MCF 10A (cell line): ENCODE measurements around the gene MOV10L1. TPM values are rescaled to one million over a fixed set of nuclear protein-coding genes. Genes with fewer than 3 reads are reported as not detected.

Experiments
- BruUV-seq: library from RNA; stranded (reverse); fragments of 400-500 nt; replicated peaks from 2 replicates; lab custom pipeline; 2021; lab: Mats Ljungman, UMichigan
- CTCF ChIA-PET: fragments of 300-600 bp; sonication (Branson Sonifier 250); formaldehyde crosslinking; extraction: SDS; loops from one replicate; lab custom pipeline; 2021; ENCODE audit warnings: antibody characterized with exemption, inconsistent platforms; lab: Yijun Ruan, JAX
- POLR2A ChIA-PET: fragments of 300-600, 350-650 bp; sonication (Branson Sonifier 250); formaldehyde crosslinking; extraction: SDS; loops from one replicate; lab custom pipeline; 2020; ENCODE audit warnings: antibody characterized with exemption, inconsistent platforms; lab: Yijun Ruan, JAX
- DNase-seq: peaks from one replicate; pipeline ENCODE4 v3.0.0-alpha.2; 2018; ENCODE audit not compliant: unreplicated experiment
- H3K27ac Mint-ChIP-seq: one replicate; pipeline ENCODE4 v1.8.0; 2022; ENCODE audit warnings: mild to moderate bottlenecking, low read depth, mixed read lengths; ENCODE audit not compliant: unreplicated experiment
- H3K27me3 Mint-ChIP-seq: one replicate; pipeline ENCODE4 v1.8.0; 2022; ENCODE audit warnings: mixed read lengths; ENCODE audit not compliant: insufficient read depth, unreplicated experiment
- H3K36me3 Mint-ChIP-seq: one replicate; pipeline ENCODE4 v1.8.0; 2022; ENCODE audit warnings: mild to moderate bottlenecking, moderate library complexity, mixed read lengths; ENCODE audit not compliant: insufficient read depth, unreplicated experiment
- H3K4me1 Mint-ChIP-seq: one replicate; pipeline ENCODE4 v1.8.0; 2022; ENCODE audit warnings: mixed read lengths; ENCODE audit not compliant: insufficient read depth, unreplicated experiment
- H3K4me3 Mint-ChIP-seq: one replicate; pipeline ENCODE4 v1.8.0; 2022; ENCODE audit warnings: mild to moderate bottlenecking, moderate library complexity, mixed read lengths; ENCODE audit not compliant: unreplicated experiment
- H3K9me3 Mint-ChIP-seq: one replicate; pipeline ENCODE4 v1.8.0; 2022; ENCODE audit warnings: mixed read lengths; ENCODE audit not compliant: unreplicated experiment
- CTCF ChIP-seq: fragments of 200-600 bp; IDR thresholded peaks from one replicate; pipeline ENCODE4 v1.8.0; 2022; ENCODE audit warnings: antibody characterized with exemption, mild to moderate bottlenecking; ENCODE audit not compliant: unreplicated experiment
- intact Hi-C: fragments of 100-400 bp; cut with micrococcal nuclease; formaldehyde crosslinking; loops from 2 replicates; pipeline ENCODE4 v1.14.1; 2022
- total RNA-seq: library from RNA; stranded (reverse); gene quantifications from 2 replicates; pipeline ENCODE4 v1.2.3, GENCODE V29; 2022

Gene MOV10L1
- total RNA-seq, 1 experiment from 2014 or later, result not detected

DNA sequence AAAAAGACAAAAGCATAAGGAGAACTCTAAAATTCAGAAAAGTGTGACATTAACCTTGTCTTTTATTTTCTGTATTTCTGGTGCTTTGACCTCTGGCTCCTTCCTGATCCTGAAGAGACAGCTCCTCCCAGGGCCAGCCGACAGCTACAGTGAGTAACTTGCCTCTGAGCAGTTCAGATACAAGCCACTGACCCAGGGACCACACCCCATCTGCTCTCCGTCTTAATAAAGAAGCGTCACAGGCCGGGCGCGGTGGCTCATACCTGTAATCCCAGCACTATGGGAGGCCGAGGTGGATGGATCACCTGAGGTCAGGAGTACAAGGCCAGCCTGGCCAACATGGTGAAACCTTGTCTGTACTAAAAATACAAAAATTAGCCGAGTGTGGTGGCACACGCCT is 11.0 kb upstream of the MOV10L1 start:
- intact Hi-C loops, result no loop called here
- Mint-ChIP-seq H3K27me3 (no peaks in the 10 kb centered on the region), H3K4me3 (no peak overlapping the region), H3K27ac (no peak overlapping the region), H3K4me1 (peaks cover 8% of the 10 kb centered on the region), H3K9me3 (no peaks in the 10 kb centered on the region), H3K36me3 (no peaks in the 10 kb centered on the region)
- ChIA-PET POLR2A (no interaction called here), CTCF (no interaction called here)
- no peak for TF ChIP-seq CTCF
- BruUV-seq, result no TSS peak
- no peak for DNase-seq

DNA sequence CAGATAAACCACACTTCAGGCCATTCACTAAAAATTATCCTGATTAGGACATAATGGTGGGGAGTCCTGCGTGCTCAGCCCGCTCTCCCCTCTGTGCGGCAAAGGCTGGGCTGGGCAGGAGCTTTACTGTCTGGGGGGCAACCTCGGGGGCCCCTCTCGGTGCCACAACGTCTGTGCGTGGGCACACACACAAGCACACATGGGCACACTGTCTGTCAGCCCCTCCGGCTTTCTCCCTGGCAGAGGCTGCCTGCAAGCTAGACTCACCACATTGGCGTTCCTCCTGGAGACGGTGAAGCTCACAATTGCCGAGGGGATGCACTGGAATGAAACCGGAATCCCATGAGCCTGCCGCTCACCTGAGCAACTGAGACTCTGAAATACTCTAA is 9.7 kb upstream of the MOV10L1 start:
- Mint-ChIP-seq H3K4me1 (peaks cover 8% of the 10 kb centered on the region), H3K27ac (no peak overlapping the region), H3K27me3 (no peaks in the 10 kb centered on the region), H3K36me3 (no peaks in the 10 kb centered on the region), H3K9me3 (no peaks in the 10 kb centered on the region), H3K4me3 (no peak overlapping the region)
- intact Hi-C loops, result no loop called here
- CTCF ChIA-PET, result interaction anchor here (1.2 kb wide), 1 partner anchor 23 kb away, joined by 4 read pairs; no protein-coding TSS in a partner anchor
- POLR2A ChIA-PET, result interaction anchor here (1.4 kb wide), 1 partner anchor 8 kb away, joined by 4 read pairs; no protein-coding TSS in a partner anchor
- TF ChIP-seq CTCF, result no peak
- BruUV-seq, result no TSS peak
- no peak for DNase-seq

GRCh38 chr22:50081426-50082196 is 8.2 kb upstream of the MOV10L1 start:
- H3K9me3 Mint-ChIP-seq, result no peaks in the 10 kb centered on the region
- DNase-seq, result no peak
- H3K4me3 Mint-ChIP-seq, result no peak overlapping the region
- BruUV-seq, result no TSS peak
- POLR2A ChIA-PET, result interaction anchor here (1.4 kb wide), 1 partner anchor 10 kb away, joined by 4 read pairs; no protein-coding TSS in a partner anchor
- H3K27me3 Mint-ChIP-seq, result no peaks in the 10 kb centered on the region
- peaks cover 8% of the 10 kb centered on the region for H3K4me1 Mint-ChIP-seq
- no peak for TF ChIP-seq CTCF
- CTCF ChIA-PET, result interaction anchor here (0.5 kb wide), 1 partner anchor 416 kb away, joined by 3 read pairs; no protein-coding TSS in a partner anchor
- no peaks in the 10 kb centered on the region for H3K36me3 Mint-ChIP-seq
- H3K27ac Mint-ChIP-seq, result no peak overlapping the region
- intact Hi-C loops, result no loop called here

DNA sequence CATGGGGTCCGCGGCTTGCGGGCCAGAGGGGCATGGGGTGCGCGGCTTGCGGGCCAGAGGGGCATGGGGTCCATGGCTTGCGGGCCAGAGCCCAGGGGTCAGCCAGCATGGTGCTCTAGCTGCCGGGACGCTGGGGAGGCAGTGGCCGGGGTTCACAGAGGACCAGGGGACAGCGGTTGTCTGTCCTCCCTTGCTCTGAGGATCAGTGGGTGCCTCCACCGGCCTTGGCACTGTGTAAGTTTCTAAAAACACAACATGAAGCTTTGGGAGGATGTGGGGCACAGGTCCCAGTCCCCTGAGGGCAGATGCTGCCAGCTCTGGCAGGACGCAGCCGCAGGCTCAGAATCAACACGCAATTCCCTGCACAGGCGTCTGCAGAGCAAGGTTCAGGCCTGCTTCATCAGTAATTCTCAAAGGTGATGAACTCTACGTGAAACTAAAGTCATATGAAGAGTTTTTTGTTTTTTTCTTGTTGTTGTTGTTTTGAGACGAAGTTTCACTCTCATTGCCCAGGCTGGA is 7.5 kb upstream of the MOV10L1 start:
- Mint-ChIP-seq H3K4me1 (peaks cover 8% of the 10 kb centered on the region), H3K27ac (no peak overlapping the region), H3K36me3 (no peaks in the 10 kb centered on the region), H3K27me3 (no peaks in the 10 kb centered on the region), H3K4me3 (no peak overlapping the region), H3K9me3 (peaks cover 5% of the 10 kb centered on the region)
- no TSS peak for BruUV-seq
- ChIA-PET CTCF (interaction anchor here (0.5 kb wide), 1 partner anchor 416 kb away, joined by 3 read pairs; no protein-coding TSS in a partner anchor), POLR2A (interaction anchor here (0.5 to 0.8 kb wide), 2 partner anchors 14 to 76 kb away, joined by 3 to 4 read pairs; no protein-coding TSS in a partner anchor)
- no peak for DNase-seq
- intact Hi-C loops, result no loop called here
- no peak for TF ChIP-seq CTCF
